WTC11 (cell line): ENCODE measurements around the gene INPP5A. TPM values are rescaled to one million over a fixed set of nuclear protein-coding genes. Genes with fewer than 3 reads are reported as not detected.
A peak's percentile ranks its signal among the peaks of the same experiment; 100 is the strongest.

ENCODE experiments used
- ATAC-seq: fragments of 200-7000 bp; cut with Tn5 transposase; 2 replicates; pipeline ENCODE4 v1.10.0; 2021; ENCODE audit warnings: mild to moderate bottlenecking, moderate library complexity
- CTCF ChIA-PET: fragments of 300-600 bp; sonication (Branson Sonifier 250); formaldehyde crosslinking; loops from one replicate; lab custom pipeline; 2021; ENCODE audit warnings: antibody characterized with exemption; lab: Charles Lee
- POLR2A ChIA-PET: fragments of 350-600 bp; sonication (Branson Sonifier 250); formaldehyde crosslinking; loops from one replicate; lab custom pipeline; 2021; ENCODE audit warnings: antibody characterized with exemption; lab: Charles Lee
- DNase-seq: peaks from one replicate; pipeline ENCODE4 v3.0.0; 2021; ENCODE audit warnings: low spot score
- H3K27ac Mint-ChIP-seq: 2 replicates; pipeline ENCODE4 v1.8.0; 2021; ENCODE audit warnings: mixed read lengths
- H3K27me3 Mint-ChIP-seq: 2 replicates; pipeline ENCODE4 v1.8.0; 2021; ENCODE audit warnings: low read depth, mild to moderate bottlenecking, moderate library complexity, mixed read lengths
- H3K36me3 Mint-ChIP-seq: 2 replicates; pipeline ENCODE4 v1.8.0; 2021; ENCODE audit warnings: mixed read lengths
- H3K4me1 Mint-ChIP-seq: 2 replicates; pipeline ENCODE4 v1.8.0; 2022; ENCODE audit warnings: mixed read lengths
- H3K4me3 Mint-ChIP-seq: 2 replicates; pipeline ENCODE4 v1.8.0; 2021; ENCODE audit warnings: mild to moderate bottlenecking, moderate library complexity, mixed read lengths
- H3K9me3 Mint-ChIP-seq: 2 replicates; pipeline ENCODE4 v1.8.0; 2021; ENCODE audit warnings: mixed read lengths
- ETV6 ChIP-seq: sonication (generic); formaldehyde crosslinking; IDR thresholded peaks from 2 replicates; pipeline ENCODE4 v1.8.1; 2022; ENCODE audit warnings: mild to moderate bottlenecking, missing genetic modification reagents
- KAT7 ChIP-seq: sonication (generic); formaldehyde crosslinking; IDR thresholded peaks from 2 replicates; pipeline ENCODE4 v1.8.1; 2023; ENCODE audit warnings: missing genetic modification reagents, mild to moderate bottlenecking, borderline replicate concordance
- MXD4 ChIP-seq: fragments of 250-450 bp; sonication (Bioruptor Pico); IDR thresholded peaks from 2 replicates; pipeline ENCODE4 v1.8.0; 2021; ENCODE audit warnings: mild to moderate bottlenecking, moderate library complexity, borderline replicate concordance
- MYBL2 ChIP-seq: sonication (generic); formaldehyde crosslinking; IDR thresholded peaks from 2 replicates; pipeline ENCODE4 v1.8.1; 2023; ENCODE audit warnings: mild to moderate bottlenecking, moderate library complexity, missing genetic modification reagents
- ZNF121 ChIP-seq: sonication (generic); formaldehyde crosslinking; IDR thresholded peaks from 2 replicates; pipeline ENCODE4 v1.8.0; 2023; ENCODE audit warnings: missing genetic modification reagents
- ZNF263 ChIP-seq: sonication (generic); formaldehyde crosslinking; IDR thresholded peaks from 2 replicates; pipeline ENCODE4 v1.8.1; 2022; ENCODE audit warnings: low read depth, mild to moderate bottlenecking, moderate library complexity, missing genetic modification reagents
- ZNF317 ChIP-seq: sonication (generic); formaldehyde crosslinking; IDR thresholded peaks from 2 replicates; pipeline ENCODE4 v1.8.1; 2023; ENCODE audit warnings: low read depth, mild to moderate bottlenecking, moderate library complexity, missing genetic modification reagents, borderline replicate concordance
- ZNF423 ChIP-seq: fragments of 250-450 bp; sonication (Bioruptor Pico); IDR thresholded peaks from 2 replicates; pipeline ENCODE4 v2.1.2; 2022; ENCODE audit warnings: mild to moderate bottlenecking, moderate library complexity
- total RNA-seq: library from RNA; stranded (reverse); gene quantifications from 3 replicates; pipeline ENCODE4 v1.2.3, GENCODE V29; 2021
- TF ChIP-seq, protein P1 (sequence below): fragments of 250-450 bp; sonication (Bioruptor Pico); conservative IDR thresholded peaks from 2 replicates; pipeline ENCODE4 v1.9.0; 2021; ENCODE audit warnings: mild to moderate bottlenecking
- TF ChIP-seq, protein P2 (sequence below): fragments of 250-450 bp; sonication (Bioruptor Pico); IDR thresholded peaks from 2 replicates; pipeline ENCODE4 v1.9.0; 2021; ENCODE audit warnings: moderate library complexity, mild to moderate bottlenecking, inconsistent platforms, borderline replicate concordance
- TF ChIP-seq, protein P3 (sequence below): fragments of 250-450 bp; sonication (Bioruptor Pico); IDR thresholded peaks from 2 replicates; pipeline ENCODE4 v1.9.0; 2021; ENCODE audit warnings: mild to moderate bottlenecking, borderline replicate concordance
- TF ChIP-seq, protein P4 (sequence below): sonication (generic); formaldehyde crosslinking; IDR thresholded peaks from 2 replicates; pipeline ENCODE4 v1.8.0; 2023; ENCODE audit warnings: missing genetic modification reagents
- TF ChIP-seq, protein P5 (sequence below): sonication (generic); formaldehyde crosslinking; IDR thresholded peaks from 2 replicates; pipeline ENCODE4 v1.8.1; 2022; ENCODE audit warnings: mild to moderate bottlenecking, moderate library complexity, missing genetic modification reagents
- TF ChIP-seq, protein P6 (sequence below): sonication (generic); formaldehyde crosslinking; IDR thresholded peaks from 2 replicates; pipeline ENCODE4 v1.8.0; 2022; ENCODE audit warnings: missing genetic modification reagents
- TF ChIP-seq, protein P7 (sequence below): sonication (generic); formaldehyde crosslinking; IDR thresholded peaks from 2 replicates; pipeline ENCODE4 v1.8.1; 2023; ENCODE audit warnings: mild to moderate bottlenecking, missing genetic modification reagents, moderate library complexity
- TF ChIP-seq, protein P8 (sequence below): sonication (generic); formaldehyde crosslinking; IDR thresholded peaks from 2 replicates; pipeline ENCODE4 v1.8.1; 2023; ENCODE audit warnings: mild to moderate bottlenecking, missing genetic modification reagents, moderate library complexity
- TF ChIP-seq, protein P9 (sequence below): sonication (generic); formaldehyde crosslinking; conservative IDR thresholded peaks from 2 replicates; pipeline ENCODE4 v1.8.1; 2022; ENCODE audit warnings: mild to moderate bottlenecking, missing genetic modification reagents

The INPP5A gene
- total RNA-seq, 1 experiment from 2014 or later: 22.1 TPM

DNA sequence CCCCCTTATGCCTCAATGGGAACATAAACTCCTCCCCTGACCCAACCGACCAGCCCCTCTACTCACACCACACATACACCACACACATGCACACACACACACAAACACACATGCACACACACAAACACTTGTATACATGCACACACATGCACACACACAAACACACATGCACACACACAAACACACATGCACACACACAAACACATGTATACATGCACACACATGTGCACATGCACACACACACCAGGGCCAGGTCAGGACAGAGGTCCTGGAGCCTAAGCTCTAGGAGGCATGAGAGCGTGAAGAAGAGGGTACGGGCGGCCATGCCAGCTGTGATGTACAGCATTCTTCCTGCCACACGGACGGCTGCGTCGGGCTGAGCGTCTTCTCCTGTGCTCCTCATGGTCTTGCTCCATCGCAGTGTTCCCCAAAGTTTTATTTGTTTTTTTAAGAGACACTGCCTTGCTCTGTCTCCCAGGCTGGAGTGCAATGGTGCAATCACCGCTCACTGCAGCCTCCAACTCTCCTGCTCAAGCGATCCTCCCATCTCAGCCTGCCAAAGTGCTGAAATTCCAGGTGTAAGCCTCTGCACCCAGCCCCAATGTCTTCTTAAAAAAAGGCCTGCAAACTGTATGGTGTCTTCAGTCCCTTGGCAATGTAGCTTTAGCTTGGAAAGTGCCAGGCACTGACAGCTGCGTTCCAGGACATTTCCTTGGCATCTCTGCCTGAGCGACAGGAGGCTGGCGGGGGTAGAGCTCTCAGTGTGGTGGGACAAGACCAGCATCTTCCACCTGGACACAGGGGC lies 38.8 kb upstream of the INPP5A start:
- DNase-seq (peak; percentile 4), ATAC-seq (no peak)
- TF ChIP-seq MXD4 (CRISPR knock-in tag): no peak
- no peak for TF ChIP-seq ZNF263 (CRISPR knock-in tag)
- TF ChIP-seq MYBL2 (CRISPR knock-in tag): no peak
- Mint-ChIP-seq H3K4me1 (no peaks in the 10 kb centered on the region), H3K36me3 (no peaks in the 10 kb centered on the region), H3K4me3 (no peak overlapping the region), H3K27me3 (no peaks in the 10 kb centered on the region; the same call in 1 of the 2 replicates), H3K9me3 (no peaks in the 10 kb centered on the region), H3K27ac (no peak overlapping the region)
- POLR2A ChIA-PET: no interaction called here
- CTCF ChIA-PET: no interaction called here

DNA sequence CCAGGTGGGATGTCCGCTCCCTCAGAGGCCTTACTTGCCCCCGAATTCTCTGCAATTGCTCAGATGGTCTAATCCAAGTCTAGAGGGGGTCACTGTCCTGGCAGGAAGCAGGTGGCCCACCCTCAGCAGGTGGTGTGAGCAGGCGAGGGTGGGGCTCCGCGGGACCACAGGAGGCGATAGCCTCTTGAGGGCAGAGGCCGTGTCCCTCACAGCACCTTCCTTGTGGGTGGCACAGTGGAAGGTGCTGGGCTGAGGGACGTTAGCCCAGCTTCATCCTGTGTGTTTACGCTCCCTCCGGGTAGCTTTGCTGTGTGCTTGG lies 38.3 kb upstream of the INPP5A start:
- CTCF ChIA-PET: no interaction called here
- TF ChIP-seq, protein P1, sequence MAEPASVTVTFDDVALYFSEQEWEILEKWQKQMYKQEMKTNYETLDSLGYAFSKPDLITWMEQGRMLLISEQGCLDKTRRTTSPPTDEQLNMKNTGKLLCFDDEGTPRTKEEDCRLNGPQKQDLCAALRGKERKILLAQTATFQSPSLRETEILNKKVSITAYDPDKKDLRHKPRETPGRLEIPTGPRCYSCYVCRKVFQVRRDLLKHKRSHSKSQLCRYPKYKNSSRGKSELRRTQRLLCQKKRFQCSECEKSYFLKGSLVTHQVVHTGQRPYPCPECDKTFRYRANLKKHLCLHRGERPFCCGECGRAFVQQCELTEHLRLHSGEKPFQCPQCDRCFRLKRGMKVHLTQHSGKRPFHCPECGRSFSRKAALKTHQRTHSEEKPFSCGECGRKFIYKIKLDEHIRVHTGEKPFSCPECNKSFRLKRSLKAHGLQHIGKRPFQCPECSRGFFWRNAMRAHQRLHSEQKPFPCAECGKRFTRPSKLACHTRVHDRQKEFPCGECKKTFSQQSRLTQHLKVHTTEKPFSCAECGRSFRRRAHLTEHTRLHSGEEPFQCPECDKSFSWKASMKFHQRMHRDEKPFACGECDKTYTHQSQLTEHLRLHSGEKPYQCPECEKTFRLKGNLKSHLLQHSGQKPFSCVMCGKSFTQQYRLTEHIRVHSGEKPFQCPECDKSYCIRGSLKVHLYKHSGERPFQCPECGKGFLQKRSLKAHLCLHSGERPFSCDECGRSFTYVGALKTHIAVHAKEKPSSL (CRISPR knock-in tag): no peak
- TF ChIP-seq, protein P2, sequence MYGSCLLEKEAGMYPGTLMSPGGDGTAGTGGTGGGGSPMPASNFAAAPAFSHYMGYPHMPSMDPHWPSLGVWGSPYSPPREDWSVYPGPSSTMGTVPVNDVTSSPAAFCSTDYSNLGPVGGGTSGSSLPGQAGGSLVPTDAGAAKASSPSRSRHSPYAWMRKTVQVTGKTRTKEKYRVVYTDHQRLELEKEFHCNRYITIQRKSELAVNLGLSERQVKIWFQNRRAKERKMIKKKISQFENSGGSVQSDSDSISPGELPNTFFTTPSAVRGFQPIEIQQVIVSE (CRISPR knock-in tag): no peak
- TF ChIP-seq, protein P3, sequence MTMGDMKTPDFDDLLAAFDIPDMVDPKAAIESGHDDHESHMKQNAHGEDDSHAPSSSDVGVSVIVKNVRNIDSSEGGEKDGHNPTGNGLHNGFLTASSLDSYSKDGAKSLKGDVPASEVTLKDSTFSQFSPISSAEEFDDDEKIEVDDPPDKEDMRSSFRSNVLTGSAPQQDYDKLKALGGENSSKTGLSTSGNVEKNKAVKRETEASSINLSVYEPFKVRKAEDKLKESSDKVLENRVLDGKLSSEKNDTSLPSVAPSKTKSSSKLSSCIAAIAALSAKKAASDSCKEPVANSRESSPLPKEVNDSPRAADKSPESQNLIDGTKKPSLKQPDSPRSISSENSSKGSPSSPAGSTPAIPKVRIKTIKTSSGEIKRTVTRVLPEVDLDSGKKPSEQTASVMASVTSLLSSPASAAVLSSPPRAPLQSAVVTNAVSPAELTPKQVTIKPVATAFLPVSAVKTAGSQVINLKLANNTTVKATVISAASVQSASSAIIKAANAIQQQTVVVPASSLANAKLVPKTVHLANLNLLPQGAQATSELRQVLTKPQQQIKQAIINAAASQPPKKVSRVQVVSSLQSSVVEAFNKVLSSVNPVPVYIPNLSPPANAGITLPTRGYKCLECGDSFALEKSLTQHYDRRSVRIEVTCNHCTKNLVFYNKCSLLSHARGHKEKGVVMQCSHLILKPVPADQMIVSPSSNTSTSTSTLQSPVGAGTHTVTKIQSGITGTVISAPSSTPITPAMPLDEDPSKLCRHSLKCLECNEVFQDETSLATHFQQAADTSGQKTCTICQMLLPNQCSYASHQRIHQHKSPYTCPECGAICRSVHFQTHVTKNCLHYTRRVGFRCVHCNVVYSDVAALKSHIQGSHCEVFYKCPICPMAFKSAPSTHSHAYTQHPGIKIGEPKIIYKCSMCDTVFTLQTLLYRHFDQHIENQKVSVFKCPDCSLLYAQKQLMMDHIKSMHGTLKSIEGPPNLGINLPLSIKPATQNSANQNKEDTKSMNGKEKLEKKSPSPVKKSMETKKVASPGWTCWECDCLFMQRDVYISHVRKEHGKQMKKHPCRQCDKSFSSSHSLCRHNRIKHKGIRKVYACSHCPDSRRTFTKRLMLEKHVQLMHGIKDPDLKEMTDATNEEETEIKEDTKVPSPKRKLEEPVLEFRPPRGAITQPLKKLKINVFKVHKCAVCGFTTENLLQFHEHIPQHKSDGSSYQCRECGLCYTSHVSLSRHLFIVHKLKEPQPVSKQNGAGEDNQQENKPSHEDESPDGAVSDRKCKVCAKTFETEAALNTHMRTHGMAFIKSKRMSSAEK (CRISPR knock-in tag): no peak
- TF ChIP-seq, protein P4, sequence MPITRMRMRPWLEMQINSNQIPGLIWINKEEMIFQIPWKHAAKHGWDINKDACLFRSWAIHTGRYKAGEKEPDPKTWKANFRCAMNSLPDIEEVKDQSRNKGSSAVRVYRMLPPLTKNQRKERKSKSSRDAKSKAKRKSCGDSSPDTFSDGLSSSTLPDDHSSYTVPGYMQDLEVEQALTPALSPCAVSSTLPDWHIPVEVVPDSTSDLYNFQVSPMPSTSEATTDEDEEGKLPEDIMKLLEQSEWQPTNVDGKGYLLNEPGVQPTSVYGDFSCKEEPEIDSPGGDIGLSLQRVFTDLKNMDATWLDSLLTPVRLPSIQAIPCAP (CRISPR knock-in tag): no peak
- TF ChIP-seq, protein P5, sequence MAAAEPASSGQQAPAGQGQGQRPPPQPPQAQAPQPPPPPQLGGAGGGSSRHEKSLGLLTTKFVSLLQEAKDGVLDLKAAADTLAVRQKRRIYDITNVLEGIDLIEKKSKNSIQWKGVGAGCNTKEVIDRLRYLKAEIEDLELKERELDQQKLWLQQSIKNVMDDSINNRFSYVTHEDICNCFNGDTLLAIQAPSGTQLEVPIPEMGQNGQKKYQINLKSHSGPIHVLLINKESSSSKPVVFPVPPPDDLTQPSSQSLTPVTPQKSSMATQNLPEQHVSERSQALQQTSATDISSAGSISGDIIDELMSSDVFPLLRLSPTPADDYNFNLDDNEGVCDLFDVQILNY (CRISPR knock-in tag): no peak
- TF ChIP-seq KAT7 (CRISPR knock-in tag) (no peak), ZNF121 (no peak), ZNF423 (CRISPR knock-in tag) (no peak), ETV6 (no peak), ZNF317 (CRISPR knock-in tag) (no peak)
- TF ChIP-seq, protein P6, sequence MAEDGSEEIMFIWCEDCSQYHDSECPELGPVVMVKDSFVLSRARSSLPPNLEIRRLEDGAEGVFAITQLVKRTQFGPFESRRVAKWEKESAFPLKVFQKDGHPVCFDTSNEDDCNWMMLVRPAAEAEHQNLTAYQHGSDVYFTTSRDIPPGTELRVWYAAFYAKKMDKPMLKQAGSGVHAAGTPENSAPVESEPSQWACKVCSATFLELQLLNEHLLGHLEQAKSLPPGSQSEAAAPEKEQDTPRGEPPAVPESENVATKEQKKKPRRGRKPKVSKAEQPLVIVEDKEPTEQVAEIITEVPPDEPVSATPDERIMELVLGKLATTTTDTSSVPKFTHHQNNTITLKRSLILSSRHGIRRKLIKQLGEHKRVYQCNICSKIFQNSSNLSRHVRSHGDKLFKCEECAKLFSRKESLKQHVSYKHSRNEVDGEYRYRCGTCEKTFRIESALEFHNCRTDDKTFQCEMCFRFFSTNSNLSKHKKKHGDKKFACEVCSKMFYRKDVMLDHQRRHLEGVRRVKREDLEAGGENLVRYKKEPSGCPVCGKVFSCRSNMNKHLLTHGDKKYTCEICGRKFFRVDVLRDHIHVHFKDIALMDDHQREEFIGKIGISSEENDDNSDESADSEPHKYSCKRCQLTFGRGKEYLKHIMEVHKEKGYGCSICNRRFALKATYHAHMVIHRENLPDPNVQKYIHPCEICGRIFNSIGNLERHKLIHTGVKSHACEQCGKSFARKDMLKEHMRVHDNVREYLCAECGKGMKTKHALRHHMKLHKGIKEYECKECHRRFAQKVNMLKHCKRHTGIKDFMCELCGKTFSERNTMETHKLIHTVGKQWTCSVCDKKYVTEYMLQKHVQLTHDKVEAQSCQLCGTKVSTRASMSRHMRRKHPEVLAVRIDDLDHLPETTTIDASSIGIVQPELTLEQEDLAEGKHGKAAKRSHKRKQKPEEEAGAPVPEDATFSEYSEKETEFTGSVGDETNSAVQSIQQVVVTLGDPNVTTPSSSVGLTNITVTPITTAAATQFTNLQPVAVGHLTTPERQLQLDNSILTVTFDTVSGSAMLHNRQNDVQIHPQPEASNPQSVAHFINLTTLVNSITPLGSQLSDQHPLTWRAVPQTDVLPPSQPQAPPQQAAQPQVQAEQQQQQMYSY (CRISPR knock-in tag): no peak
- TF ChIP-seq, protein P7, sequence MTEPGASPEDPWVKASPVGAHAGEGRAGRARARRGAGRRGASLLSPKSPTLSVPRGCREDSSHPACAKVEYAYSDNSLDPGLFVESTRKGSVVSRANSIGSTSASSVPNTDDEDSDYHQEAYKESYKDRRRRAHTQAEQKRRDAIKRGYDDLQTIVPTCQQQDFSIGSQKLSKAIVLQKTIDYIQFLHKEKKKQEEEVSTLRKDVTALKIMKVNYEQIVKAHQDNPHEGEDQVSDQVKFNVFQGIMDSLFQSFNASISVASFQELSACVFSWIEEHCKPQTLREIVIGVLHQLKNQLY (CRISPR knock-in tag): no peak
- TF ChIP-seq, protein P8, sequence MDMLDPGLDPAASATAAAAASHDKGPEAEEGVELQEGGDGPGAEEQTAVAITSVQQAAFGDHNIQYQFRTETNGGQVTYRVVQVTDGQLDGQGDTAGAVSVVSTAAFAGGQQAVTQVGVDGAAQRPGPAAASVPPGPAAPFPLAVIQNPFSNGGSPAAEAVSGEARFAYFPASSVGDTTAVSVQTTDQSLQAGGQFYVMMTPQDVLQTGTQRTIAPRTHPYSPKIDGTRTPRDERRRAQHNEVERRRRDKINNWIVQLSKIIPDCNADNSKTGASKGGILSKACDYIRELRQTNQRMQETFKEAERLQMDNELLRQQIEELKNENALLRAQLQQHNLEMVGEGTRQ (CRISPR knock-in tag): no peak
- TF ChIP-seq, protein P9, sequence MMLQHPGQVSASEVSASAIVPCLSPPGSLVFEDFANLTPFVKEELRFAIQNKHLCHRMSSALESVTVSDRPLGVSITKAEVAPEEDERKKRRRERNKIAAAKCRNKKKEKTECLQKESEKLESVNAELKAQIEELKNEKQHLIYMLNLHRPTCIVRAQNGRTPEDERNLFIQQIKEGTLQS (CRISPR knock-in tag): no peak
- ATAC-seq: no peak

More for the DNA sequence above, 38.3 kb upstream of the INPP5A start:
- peak; percentile 4 for DNase-seq
- Mint-ChIP-seq H3K36me3 (no peaks in the 10 kb centered on the region), H3K27ac (no peak overlapping the region), H3K4me3 (no peak overlapping the region), H3K9me3 (no peaks in the 10 kb centered on the region), H3K27me3 (no peaks in the 10 kb centered on the region; the same call in 1 of the 2 replicates), H3K4me1 (no peaks in the 10 kb centered on the region)
- POLR2A ChIA-PET: no interaction called here
